Activated CD8-positive, alpha-beta memory T cell treated with anti-CD3 and anti-CD28 coated beads, Interleukin-2, amount 50 U/mL, for 1 hour (primary cell): ENCODE results near the gene DCDC1.

Experiments
- DNase-seq: peaks from one replicate; pipeline ENCODE4 v3.0.0-alpha.2; 2020; ENCODE audit errors: extremely low read depth

Gene DCDC1

DNA sequence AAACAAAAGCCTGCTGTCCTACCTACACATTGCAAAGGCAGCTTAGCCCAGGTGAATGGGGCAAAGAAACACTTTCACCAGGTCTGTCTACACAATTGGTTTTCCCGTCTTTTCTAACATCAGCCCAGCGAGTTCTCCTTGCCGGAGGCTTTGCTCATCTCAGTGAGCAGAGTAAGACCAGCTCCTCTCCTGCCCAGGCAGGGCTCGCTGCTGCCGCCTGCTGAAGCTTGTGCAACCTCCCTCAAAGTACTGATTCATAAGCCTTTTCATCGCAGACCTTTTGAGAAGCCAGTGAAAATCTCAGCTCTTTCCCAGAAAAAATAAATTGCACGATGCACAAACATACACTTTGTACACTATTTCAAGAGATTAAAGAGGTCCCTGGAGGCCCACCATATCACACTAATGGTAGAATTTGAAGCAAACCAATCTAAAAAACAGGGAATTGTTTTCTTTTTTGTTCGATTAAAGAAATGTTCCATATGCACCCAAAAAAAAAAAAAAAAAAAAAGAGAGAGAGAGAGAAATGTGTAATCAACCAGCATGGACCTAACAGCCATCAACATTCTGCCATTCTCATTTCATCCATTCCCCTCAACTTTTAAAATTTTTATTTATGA is 455.3 kb downstream of the DCDC1 start:
- no peak for DNase-seq

DNA sequence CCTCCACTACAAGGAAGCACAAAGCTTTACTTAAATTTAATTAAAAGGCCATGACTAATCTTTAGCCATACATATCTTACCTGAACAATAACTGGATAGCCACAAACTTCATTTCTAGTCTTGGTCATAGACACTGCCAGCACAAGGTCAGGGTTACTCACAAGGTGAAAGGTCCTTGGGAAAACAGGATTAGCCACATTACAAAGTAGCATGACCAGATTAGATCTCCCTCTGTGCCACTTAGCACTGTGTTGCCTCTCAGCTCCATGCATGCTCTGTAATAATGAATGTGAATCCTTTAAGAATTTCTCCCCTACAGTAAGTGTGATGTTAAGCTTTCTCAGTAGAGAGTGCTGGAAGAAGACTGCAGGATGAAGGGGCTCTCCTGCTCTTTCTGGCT is 458.3 kb downstream of the DCDC1 start:
- no peak for DNase-seq

DNA sequence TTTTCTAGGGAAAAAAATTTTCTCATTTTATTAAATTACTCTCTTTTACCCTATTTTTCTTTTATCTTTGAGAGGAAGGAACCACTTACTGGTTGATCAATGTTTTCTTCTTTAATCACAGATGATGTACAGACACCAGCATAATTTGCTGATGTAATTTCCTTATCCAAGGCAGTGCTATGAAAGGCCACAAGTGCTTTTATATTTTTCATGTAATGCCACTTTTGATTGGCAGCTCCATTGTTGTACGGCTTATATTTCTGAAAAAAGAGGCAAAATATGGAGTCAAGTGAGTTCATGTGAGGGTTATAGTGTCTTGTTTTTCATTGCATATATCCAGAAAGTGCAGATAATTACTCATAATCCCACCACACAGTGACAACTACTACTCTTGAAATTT is 460.7 kb downstream of the DCDC1 start:
- no peak for DNase-seq

DNA sequence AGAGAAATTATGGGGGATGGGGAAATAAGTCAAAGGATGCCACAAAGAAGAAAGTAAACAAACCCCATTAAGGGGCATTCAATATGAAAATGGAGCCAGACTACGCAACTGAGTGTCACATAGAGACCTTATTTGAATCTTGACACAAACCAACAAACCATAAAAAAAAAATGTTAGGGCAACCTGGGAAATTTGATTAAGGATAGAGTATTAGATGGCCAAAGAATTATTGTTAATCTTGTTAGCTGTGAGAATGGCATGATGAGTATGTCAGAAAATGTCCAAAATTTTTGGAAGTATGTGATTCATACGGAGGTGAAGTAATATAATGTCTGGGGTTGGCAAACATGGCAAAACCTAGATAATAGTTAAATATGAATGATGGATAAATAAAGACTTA is 461.3 kb downstream of the DCDC1 start:
- DNase-seq: no peak

DNA sequence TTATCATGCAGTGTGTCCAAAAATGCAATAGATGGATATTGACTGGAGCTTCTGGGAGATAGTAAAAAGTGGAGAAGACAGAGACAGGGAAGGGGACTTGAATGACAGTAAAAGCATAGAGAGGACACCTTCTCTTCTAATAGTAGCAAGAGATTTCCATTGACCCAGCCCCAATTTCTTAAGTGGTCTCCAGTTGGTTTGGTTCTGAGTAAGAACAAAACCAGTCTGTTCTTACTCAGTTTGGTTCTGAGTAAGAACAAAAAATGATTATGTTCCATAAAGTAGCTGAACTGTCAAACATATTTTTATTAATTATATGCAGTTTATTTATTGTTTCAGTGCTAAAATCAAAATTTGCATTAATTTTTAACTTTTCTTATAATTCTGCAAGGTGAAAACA is 466.6 kb downstream of the DCDC1 start:
- DNase-seq: no peak

DNA sequence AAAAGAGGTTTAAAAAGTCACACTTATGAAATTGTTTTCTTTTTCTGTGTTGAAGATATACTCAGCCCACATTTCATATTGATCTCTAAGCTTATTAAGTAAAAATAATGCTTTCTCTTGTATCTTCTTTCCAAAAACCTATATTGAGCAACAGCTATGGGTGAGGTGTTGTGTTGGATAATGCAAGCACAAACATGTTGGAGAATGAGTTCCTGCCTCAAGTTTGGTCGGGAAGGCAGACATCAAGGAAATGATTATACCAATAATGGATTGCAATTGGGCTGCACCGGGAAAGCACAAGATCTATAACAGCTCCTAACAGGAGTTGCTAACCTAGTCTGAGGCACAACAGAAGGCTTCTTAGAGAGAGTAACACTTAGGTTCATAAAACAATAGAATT is 474.5 kb downstream of the DCDC1 start:
- no peak for DNase-seq

DNA sequence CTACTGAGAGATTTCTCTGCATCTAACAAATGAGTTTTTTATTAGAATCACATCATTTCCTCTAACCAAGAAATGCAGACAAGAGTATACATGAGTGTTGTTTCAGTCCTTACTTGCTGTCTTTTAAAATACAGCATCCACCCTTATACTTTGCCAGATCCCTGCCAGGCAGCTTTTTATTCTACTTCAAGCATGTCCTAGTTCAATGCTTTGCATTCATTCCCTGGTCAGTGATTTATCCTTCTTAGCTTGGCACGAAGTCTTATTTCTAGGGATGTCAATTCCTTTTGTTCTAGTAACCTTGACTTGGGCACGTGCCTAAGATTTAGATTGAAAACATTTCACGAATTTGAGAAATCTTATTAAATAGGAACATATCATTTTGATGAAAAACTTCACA is 476.2 kb downstream of the DCDC1 start:
- no peak for DNase-seq

DNA sequence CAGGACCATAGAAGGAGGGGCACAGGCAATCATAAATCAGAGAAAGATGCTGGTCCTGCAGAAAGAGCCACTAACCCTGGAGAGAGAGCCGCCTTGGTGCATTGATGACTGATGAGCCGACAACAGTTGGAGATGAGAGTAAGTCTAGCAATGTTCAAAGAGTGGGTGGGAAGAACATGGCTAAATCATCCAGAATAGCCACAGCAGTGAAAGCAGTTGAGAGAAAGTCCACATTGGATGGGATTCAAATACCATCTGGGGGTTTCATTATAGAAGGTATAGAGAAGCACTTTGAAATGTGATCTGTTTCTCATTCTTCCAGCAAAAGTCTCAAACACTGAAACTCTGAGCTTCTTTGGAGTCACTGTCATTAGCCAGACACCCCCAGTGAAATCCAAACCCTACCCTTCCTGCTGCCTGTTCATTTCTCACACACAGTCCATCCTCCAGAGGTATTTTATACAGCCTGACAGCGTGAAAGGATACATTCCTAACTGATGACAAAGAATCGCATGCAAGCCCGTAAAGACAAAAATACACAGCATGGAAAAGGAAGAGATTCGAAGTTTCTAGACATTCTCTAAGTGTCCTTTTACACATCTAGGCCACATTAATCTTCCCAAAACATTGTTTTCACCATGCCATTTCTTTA is 480.3 kb downstream of the DCDC1 start:
- DNase-seq: no peak

DNA sequence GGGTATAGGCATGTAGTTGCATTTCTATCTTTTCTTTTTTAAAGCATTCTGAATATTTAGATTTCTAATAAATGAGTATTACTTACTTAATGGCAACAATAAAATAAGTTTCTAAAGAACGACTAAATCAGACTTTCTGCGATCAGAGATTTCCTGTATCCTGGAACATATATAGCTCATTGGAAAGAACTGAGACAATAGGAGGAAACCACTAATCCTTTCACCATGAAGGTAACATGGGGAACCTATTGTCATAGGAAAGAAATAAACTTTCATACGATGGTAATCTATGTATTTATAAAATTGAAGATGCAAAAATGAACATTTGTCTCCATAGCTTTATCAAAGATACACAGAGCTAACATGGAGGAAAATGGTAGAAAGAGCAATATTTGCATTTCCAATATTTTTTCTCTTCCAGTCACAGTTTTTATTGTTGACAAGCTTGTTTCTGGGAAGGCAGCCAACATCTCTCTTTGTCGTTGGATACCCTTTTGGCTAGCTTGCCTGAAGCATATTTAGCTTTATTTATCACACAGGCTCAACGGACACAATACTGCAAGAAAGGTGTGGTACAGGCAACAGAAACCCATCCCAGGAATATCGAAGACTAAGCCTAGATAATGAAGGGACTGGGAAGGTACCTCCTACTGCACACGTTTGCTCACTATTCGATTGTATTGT is 490.1 kb downstream of the DCDC1 start:
- DNase-seq: no peak

DNA sequence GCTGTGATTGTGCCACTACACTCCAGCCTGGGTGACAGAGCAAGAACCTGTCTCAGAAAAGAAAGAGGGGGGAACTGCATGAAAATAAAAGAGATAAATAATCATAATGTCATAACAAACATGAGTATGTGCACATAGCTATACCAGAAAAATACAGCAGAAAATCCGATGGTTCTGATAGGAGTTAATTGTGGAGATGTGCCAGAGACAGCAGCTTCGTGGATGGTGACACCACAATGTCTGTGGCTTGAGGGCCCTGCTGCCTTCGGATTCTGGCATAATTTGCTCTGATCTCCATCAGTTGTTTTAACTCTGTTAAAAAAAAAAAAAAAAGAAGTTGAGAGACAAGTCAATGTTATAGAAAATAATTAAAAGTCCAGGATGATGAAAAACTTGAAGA is 491.1 kb downstream of the DCDC1 start:
- DNase-seq: no peak

DNA sequence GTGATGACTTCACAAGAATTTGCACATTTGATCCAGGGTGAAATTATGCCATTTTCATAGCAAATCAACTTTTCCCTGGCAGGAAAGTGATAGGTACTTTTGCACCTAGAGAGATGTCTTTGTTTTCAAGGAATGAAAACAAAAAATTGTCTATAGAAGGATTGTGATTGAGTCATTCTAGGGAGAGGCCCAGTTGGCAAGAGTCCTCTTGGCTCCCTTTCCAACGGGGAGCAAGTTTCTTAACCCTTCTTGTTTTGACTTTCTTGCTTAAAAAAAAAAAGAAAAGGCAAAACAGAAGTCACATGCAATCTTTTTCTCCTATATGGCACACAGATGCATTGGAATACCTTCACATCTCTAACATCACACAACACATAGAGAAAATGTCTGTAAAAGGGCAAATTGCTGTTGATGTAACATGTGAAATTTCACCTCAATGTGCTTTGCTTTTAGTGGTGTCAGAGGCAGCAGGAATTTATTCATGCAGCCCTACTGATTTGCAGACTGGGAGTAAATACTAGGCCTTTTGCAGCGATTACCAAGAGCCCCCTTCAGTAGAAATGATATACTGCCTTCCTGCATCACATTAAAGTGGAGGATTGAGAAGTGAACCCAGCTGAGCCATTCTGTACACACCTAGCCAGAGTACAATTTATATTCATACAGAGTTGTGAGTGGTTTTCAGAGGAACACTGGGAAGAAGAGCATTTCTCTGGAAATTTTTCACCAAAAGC is 492.7 kb downstream of the DCDC1 start:
- DNase-seq: no peak

DNA sequence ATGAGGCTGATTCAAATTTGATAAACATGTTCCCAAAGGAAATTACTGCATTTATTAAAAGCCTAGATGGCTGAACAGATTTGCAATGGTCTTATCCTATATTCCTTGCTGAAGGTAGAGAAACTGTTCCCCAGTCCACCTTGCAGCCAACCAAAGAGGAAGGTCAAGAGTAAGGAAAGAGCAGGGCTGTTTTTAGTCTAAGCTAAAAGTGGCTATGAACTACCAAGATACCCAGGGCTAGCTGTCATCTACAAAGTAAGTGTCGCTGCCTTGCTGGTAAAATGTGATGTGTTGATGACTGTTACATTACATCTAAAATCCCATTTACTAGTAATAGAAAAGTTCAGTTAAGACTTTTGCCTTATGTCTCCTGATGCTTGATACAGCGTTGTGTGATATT is 493.3 kb downstream of the DCDC1 start:
- no peak for DNase-seq

DNA sequence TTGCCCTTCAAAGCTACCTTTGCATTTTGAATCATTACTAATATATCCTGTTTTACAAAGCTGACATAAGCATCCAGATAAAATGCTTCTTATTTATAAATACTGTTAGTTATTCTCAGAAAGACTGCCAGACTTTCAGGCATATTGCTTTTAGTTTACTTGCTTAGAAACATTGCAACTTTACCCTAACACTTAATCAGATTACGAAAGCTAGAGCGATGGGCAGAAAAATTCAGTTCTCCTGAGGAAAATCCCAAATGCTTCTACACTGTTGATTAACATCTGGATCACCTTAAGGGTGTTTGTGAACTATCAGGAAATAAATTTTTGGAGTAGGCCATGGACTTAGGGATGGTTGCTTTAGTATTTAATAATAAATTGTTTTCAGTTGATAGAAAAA is 493.7 kb downstream of the DCDC1 start:
- no peak for DNase-seq

DNA sequence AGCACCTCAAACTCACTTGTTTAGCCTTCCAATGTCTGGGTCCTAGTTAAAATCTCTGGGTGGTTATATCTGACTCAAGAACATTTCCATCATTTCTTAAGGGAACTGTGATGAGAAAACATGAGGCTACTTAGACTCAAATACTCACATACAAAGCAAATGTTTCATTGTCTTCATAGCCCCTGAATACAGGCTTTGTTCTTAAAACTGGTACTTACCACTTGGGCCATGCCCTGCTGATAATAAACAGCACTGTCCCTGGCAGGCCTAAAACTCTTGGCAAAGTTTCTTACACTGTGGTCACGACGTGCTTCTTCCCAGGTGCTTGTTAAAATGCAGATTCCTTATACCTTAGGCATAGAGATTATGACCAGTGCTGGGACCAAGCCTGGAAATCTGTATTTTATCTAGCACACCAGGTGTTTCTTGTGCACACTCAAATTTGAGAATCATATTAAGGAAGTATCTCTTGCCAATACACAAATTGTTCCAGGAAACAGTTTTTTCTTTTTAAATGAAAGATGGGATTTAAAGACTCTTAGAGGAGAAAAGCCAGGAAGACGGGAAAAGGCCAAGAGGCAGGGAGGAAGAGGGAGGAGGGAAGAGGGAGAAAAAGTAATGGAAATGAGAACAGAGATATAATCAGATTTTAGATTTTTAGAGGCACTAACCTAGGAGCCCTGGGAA is 495.5 kb downstream of the DCDC1 start:
- DNase-seq: no peak

DNA sequence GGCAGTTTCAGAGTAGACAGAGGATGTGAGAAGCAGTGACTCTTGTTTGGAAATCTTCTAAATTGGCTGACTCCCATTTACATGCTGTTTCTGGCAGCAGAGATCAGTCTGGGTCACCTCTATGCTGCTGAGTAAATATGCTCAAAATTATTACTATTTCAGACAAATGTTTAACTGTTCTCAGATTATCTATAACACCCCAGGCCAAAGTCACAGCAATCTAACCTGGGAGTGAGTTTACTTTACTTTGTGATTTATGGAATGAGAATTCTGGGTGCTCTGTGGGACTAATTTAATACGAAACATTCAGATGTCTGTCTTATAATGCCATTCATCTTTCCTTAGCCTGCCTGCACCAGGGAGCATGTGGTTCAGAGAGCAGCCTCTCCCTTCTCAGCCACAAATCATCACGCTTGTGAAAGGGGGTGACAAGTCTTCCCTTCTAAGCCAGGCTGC is 500.9 kb downstream of the DCDC1 start:
- DNase-seq: no peak

DNA sequence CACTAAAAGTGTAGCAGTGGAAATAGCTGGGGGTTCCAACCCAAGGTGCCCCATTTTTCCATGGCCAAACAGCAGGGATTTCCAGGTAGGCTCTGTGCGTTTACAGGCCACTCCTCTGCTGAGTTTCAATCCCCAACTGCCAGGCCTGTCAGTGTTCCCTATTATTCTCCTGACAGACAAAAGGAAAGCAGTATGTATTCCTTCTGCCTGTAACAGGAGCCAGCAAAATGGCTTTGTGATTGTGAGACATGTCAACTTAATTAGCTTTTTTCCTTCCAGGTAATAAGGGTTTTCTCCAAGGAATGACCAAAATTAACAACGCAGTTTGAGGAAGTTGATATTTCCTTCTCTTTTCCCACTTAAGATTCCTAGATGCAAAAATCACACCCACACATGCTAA is 506.3 kb downstream of the DCDC1 start:
- DNase-seq: no peak

DNA sequence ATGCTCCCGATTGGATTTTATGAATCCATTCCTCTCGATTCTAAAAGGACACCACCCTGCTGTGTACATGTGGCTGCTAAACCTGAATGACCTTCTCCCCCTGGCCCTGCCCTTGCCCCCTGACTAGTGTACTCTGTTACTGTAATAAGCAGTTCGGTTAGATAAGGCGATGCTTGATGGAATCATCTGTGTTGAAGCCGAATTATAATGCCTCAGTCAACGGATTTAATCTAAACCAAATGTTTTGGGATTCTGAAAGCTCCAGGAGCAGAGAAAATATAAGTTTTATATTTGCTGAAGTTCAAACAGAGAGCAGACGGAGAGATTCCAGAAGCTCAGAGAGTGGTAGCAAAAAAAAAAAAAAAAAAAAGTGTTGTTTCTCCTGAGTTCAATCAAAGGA is 508.0 kb downstream of the DCDC1 start:
- no peak for DNase-seq

DNA sequence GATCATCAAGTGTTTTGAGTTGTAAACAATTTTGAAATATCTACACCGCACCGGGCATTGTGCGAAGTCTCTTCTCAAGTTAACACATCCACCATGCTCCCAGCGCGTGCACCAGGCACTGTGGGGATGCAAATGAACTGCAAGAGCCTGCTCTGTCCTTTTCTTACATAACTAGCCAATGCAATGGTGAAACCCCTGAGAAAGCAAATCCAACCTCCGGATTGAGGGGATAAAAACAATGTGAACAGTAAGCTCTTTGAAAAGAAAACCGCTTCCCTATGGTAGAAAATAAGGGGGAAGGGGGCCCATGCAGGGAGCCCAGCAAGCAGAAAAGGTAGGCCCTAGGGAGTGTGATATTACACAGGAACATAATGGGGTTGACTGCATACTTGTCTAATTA is 508.5 kb downstream of the DCDC1 start:
- no peak for DNase-seq

DNA sequence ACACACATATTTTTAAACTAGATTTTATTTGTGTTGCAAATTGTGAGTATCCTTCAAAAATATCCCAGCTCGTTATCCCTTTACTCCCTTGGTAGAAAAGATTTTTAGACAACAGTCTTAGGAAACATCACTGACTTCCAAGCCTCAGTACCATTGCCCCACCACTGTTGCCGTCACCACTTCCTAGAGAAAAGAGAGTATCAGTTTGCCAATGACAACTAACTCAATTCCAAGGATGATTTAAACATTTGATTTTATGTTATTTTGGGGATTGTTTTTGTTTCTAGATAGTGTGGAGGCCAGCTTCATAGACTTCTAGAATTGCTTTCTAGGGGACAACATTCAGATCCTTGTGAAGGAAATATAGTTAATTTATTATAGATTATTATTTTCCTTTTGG is 509.4 kb downstream of the DCDC1 start:
- no peak for DNase-seq

DNA sequence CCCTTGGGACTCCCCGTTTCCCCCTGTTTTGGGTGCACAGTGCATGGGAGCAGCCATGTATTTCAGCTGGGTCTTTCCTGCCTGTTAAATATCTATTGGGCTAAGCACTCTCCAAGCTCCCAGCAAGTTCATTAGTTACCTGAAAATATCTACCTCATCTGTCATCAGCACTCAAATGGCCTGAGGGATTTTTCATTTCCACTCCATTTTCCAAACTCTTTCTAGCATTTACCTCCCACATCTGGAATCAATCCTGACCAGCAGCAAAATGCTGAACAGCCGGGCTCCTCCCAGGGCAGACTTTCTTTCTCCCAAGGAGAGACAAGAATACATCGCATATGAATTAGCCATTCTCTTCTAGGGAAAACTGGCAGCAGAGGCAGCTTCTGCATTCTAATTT is 509.9 kb downstream of the DCDC1 start:
- DNase-seq: no peak

DNA sequence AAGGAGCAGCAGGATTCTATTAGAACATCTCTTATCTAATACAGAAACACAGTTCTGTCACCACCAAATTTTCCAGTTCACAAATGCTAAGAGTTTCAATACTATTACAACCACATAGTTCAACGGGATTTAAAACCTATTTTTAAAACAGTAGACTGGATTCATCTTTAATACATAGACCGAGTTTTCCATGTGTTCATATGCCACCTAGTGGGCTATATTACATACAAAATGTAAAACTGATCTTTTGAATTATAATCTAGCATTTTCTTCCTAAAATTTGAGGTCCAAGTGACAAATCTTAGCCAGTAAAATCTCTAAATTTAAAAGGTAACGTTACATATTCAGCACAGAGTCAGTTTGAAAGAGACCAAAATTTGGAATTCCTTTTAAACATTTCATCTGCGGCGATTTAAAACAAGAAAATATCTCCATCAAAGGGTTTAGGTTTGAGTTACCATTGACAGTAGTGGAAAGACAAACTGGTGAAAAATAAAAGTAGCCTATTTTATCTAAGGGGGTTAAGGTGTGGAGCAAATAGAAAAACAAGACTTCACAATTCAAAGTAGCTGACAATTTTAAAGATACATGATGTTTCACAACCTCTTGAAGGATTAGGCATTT is 514.0 kb downstream of the DCDC1 start:
- no peak for DNase-seq

DNA sequence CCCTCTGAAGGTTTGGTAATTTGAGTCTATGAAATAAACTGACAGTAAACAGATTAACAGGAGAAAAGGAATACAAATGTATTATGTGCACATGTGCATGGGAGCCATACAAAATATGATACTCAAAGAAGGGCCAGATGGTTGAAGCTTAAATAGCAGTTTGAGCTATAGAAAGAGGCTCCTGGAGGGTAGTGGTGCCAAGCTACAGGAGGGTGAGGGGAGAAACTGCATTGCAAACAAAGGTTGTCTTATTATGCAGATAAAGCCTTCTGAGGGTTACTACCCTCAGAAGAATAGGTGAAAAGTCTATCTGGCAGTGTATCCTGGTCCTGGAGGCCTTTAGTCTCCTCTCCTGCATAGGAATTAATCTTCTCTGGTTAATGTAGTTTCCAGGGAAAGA is 516.1 kb downstream of the DCDC1 start:
- DNase-seq: no peak
